ENCODE results near the gene GRAMD2B.

- no peak for TF ChIP-seq SMC3 (conservative IDR thresholded peaks at IDR 0.05; ENCODE audit: poor library complexity)
- TF ChIP-seq EP300 (conservative IDR thresholded peaks at IDR 0.05; ENCODE audit: poor library complexity, severe bottlenecking): no peak
- TF ChIP-seq RAD21 (conservative IDR thresholded peaks at IDR 0.05): no peak
- TF ChIP-seq POLR2AphosphoS5 (IDR thresholded peaks at IDR 0.05): no peak
- TF ChIP-seq REST (IDR thresholded peaks at IDR 0.05; ENCODE audit: borderline replicate concordance): no peak
- no peak for TF ChIP-seq EZH2 (IDR thresholded peaks at IDR 0.05; ENCODE audit: borderline replicate concordance, insufficient read depth, low read length, poor library complexity, severe bottlenecking)
- TF ChIP-seq, protein P1, sequence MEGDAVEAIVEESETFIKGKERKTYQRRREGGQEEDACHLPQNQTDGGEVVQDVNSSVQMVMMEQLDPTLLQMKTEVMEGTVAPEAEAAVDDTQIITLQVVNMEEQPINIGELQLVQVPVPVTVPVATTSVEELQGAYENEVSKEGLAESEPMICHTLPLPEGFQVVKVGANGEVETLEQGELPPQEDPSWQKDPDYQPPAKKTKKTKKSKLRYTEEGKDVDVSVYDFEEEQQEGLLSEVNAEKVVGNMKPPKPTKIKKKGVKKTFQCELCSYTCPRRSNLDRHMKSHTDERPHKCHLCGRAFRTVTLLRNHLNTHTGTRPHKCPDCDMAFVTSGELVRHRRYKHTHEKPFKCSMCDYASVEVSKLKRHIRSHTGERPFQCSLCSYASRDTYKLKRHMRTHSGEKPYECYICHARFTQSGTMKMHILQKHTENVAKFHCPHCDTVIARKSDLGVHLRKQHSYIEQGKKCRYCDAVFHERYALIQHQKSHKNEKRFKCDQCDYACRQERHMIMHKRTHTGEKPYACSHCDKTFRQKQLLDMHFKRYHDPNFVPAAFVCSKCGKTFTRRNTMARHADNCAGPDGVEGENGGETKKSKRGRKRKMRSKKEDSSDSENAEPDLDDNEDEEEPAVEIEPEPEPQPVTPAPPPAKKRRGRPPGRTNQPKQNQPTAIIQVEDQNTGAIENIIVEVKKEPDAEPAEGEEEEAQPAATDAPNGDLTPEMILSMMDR (IDR thresholded peaks at IDR 0.05; ENCODE audit: poor library complexity, severe bottlenecking): no peak
- TF ChIP-seq MXI1 (conservative IDR thresholded peaks at IDR 0.05; ENCODE audit: poor library complexity, severe bottlenecking): no peak
- no peak for TF ChIP-seq TAF1 (IDR thresholded peaks at IDR 0.05; ENCODE audit: low read depth)
Observed at GRCh38 chr5:126374109-126374416, 49.1 kb upstream of the GRAMD2B start.
